Measurements from ENCODE around the gene MORN2.

DNA sequence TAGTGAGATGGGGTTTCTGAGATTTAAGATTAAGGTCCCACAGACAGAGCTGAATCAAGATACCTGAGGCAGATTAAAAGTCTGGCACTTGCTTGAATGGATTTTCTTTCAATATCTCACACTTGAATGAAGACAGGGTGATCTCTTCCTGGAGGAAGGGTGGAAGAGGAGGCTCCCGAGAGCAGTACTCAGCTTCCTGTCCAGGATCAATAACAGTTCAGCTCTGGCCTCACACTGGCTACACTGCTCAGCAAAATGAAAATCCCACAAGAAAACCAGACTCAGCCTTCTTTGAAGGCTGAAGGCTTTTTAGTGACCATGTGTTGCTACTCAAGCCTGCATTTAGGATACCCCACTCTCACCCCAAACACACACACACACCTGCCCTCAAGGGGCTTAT is 24.9 kb downstream of the MORN2 start:
- TF ChIP-seq, protein P1, sequence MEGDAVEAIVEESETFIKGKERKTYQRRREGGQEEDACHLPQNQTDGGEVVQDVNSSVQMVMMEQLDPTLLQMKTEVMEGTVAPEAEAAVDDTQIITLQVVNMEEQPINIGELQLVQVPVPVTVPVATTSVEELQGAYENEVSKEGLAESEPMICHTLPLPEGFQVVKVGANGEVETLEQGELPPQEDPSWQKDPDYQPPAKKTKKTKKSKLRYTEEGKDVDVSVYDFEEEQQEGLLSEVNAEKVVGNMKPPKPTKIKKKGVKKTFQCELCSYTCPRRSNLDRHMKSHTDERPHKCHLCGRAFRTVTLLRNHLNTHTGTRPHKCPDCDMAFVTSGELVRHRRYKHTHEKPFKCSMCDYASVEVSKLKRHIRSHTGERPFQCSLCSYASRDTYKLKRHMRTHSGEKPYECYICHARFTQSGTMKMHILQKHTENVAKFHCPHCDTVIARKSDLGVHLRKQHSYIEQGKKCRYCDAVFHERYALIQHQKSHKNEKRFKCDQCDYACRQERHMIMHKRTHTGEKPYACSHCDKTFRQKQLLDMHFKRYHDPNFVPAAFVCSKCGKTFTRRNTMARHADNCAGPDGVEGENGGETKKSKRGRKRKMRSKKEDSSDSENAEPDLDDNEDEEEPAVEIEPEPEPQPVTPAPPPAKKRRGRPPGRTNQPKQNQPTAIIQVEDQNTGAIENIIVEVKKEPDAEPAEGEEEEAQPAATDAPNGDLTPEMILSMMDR (IDR thresholded peaks at IDR 0.05): no peak
- no peak for TF ChIP-seq POLR2A (IDR thresholded peaks at IDR 0.05)
- no peak for TF ChIP-seq EP300 (IDR thresholded peaks at IDR 0.05)
